GM18505 (cell line): ENCODE results near the gene CAPN2.
"Not testable (repeated sequence)": the region's sequence is repeated elsewhere in the genome, so short reads cannot be mapped to it uniquely, and the experiment has no call there.

Experiments
- ATAC-seq: cut with Tn5 transposase; IDR thresholded peaks from one replicate; pipeline ENCODE4 v1.9.1; 2021; ENCODE audit not compliant: unreplicated experiment
- POLR2A ChIP-seq: IDR thresholded peaks from 4 replicates; pipeline ENCODE4 v1.6.1; 2011; ENCODE audit warnings: borderline replicate concordance; ENCODE audit not compliant: insufficient read depth, insufficient read length; ENCODE audit errors: extremely low read depth

The CAPN2 gene

GRCh38 chr1:223776826-223777454, 64.6 kb downstream of the CAPN2 start:
- ATAC-seq: no peak

GRCh38 chr1:223780318-223780717, 68.0 kb downstream of the CAPN2 start:
- no peak for ATAC-seq

More at GRCh38 chr1:223776826-223777454, 64.6 kb downstream of the CAPN2 start:
- TF ChIP-seq POLR2A: no peak

GRCh38 chr1:223780949-223781348, 68.6 kb downstream of the CAPN2 start:
- TF ChIP-seq POLR2A: no peak
- no peak for ATAC-seq

More at GRCh38 chr1:223780318-223780717, 68.0 kb downstream of the CAPN2 start:
- no peak for TF ChIP-seq POLR2A

DNA sequence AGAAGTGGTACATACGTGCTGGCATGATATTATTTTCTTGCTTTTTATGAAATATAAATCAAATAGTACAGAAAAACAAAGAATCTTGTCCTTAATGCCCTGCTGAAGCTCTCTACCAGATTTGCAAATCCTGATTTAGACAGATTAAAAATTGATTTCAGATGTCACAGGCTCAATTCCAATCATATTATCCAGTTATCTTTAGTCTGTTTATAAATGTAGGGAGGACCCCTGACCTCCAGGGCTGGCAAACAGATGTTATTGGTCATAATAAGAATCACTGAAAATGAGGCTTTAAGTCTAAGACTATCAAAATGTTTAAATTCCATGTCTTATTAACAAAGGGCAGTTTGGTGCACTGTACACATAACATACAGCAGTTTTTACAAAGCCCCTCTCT, 71.3 kb downstream of the CAPN2 start:
- no peak for TF ChIP-seq POLR2A
- ATAC-seq: no peak

GRCh38 chr1:223784541-223784940, 72.2 kb downstream of the CAPN2 start:
- ATAC-seq: no peak
- TF ChIP-seq POLR2A: no peak

GRCh38 chr1:223785808-223786207, 73.5 kb downstream of the CAPN2 start:
- TF ChIP-seq POLR2A: no peak
- ATAC-seq: no peak

GRCh38 chr1:223788746-223789415, 76.5 kb downstream of the CAPN2 start:
- TF ChIP-seq POLR2A: no peak
- ATAC-seq: no peak

- no peak for ATAC-seq
- TF ChIP-seq POLR2A: no peak
Observed at GRCh38 chr1:223792046-223792445, 79.7 kb downstream of the CAPN2 start.

- no peak for TF ChIP-seq POLR2A
- no peak for ATAC-seq
Observed at GRCh38 chr1:223793716-223794115, 81.4 kb downstream of the CAPN2 start.

DNA sequence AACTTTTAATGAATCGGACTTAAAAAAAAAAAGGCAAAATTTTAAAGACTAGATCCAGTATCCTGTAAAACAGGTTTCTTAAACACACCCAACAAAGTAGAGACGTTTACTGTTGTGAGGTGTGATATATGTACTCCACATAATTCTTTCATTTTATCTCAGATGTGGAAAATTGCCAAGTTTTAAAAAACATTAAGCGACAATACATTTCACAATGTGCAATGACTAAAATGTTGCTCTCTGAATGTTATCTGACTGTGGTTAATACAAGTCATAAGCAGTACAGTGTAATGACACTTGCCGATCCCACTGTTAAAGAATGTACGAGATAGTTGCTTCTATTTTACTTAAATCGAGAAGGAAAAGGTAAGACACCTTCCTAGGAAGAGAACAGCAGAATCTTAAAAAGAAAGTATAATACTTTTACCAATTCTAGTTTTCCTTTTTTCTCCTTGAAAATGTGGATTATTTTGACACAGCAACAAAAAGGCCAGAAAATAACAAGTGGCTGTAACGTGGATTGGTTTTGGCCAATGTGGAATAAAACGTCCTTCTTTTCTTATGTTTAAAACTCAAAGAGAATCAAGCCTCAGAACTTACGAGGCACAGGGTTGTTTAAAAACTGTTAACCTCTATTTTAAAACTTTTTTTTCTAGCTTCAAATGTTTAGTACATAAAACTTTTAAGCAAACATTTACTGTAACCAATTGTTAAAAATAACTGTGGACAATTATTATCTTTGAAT, 82.0 kb downstream of the CAPN2 start:
- no peak for TF ChIP-seq POLR2A
- no peak for ATAC-seq

GRCh38 chr1:223796210-223796609, 83.9 kb downstream of the CAPN2 start:
- no peak for TF ChIP-seq POLR2A
- ATAC-seq: no peak

- TF ChIP-seq POLR2A: no peak
- no peak for ATAC-seq
Observed at GRCh38 chr1:223802032-223802431, 89.7 kb downstream of the CAPN2 start.

GRCh38 chr1:223802602-223803001, 90.3 kb downstream of the CAPN2 start:
- no peak for TF ChIP-seq POLR2A
- no peak for ATAC-seq

- no peak for ATAC-seq
- TF ChIP-seq POLR2A: no peak
Observed at GRCh38 chr1:223803211-223803610, 90.9 kb downstream of the CAPN2 start.

GRCh38 chr1:223809905-223810304, 97.6 kb downstream of the CAPN2 start:
- not testable (repeated sequence) for ATAC-seq
